Common myeloid progenitor, CD34-positive (primary cell): ENCODE measurements around the gene PEF1.

Experiments
- CTCF ChIA-PET: fragments of 350-600 bp; sonication (Branson Sonifier 250); formaldehyde crosslinking; loops from one replicate; lab custom pipeline; 2021; ENCODE audit warnings: antibody characterized with exemption; lab: Charles Lee
- POLR2A ChIA-PET: fragments of 350-600 bp; sonication (Branson Sonifier 250); formaldehyde crosslinking; loops from one replicate; lab custom pipeline; 2021; ENCODE audit warnings: antibody characterized with exemption; lab: Charles Lee
- DNase-seq, 3 donors: peaks; one replicate each; pipeline versions ENCODE4 v3.0.0 to v3.0.0-alpha.2; 2013
- H3K27ac ChIP-seq, 2 experiments: 1 replicate in 1 of 2; 2 replicates in 1 of 2; pipeline ENCODE4 v1.7.0; 2013; ENCODE audit warnings: inconsistent platforms in 2 of 2, low read length in 2 of 2, mild to moderate bottlenecking in 2 of 2, low read depth in 1 of 2, moderate library complexity in 1 of 2; ENCODE audit not compliant: severe bottlenecking in 2 of 2, insufficient read depth in 1 of 2, poor library complexity in 1 of 2
- H3K27me3 ChIP-seq, 5 experiments: replicated peaks in 2 of 5; 1 replicate in 3 of 5; 2 replicates in 2 of 5; pipeline versions ENCODE4 v1.6.1 to v1.7.0; 2013; ENCODE audit warnings: low read length in 4 of 5, mild to moderate bottlenecking in 2 of 5, moderate library complexity in 2 of 5, inconsistent platforms in 1 of 5; ENCODE audit not compliant: insufficient read depth in 5 of 5, control insufficient read depth in 4 of 5
- H3K36me3 ChIP-seq, 4 experiments: 1 replicate in 2 of 4; 2 replicates in 2 of 4; pipeline versions ENCODE4 v1.6.1 to v1.7.0; 2013; ENCODE audit warnings: low read length in 3 of 4, control low read depth in 1 of 4, mild to moderate bottlenecking in 1 of 4; ENCODE audit not compliant: control insufficient read depth in 4 of 4, insufficient read depth in 4 of 4
- H3K4me1 ChIP-seq, 4 experiments: 1 replicate in 3 of 4; 2 replicates in 1 of 4; pipeline versions ENCODE4 v1.6.1 to v1.7.1; 2013; ENCODE audit warnings: low read length in 3 of 4, mild to moderate bottlenecking in 3 of 4, control low read depth in 1 of 4, inconsistent platforms in 1 of 4, moderate library complexity in 1 of 4; ENCODE audit not compliant: control insufficient read depth in 4 of 4, insufficient read depth in 4 of 4; ENCODE audit errors: control extremely low read depth in 1 of 4
- H3K4me3 ChIP-seq, 7 experiments: 1 replicate in 4 of 7; 2 replicates in 3 of 7; pipeline versions ENCODE4 v1.5.1 to v1.7.0; 2013; ENCODE audit warnings: mild to moderate bottlenecking in 7 of 7, low read length in 6 of 7, moderate library complexity in 6 of 7, inconsistent platforms in 2 of 7, low read depth in 2 of 7, control low read depth in 1 of 7; ENCODE audit not compliant: insufficient read depth in 4 of 7, control insufficient read depth in 1 of 7; ENCODE audit errors: extremely low read depth in 1 of 7
- H3K9me3 ChIP-seq, 5 experiments: 1 replicate in 4 of 5; 2 replicates in 1 of 5; pipeline versions ENCODE4 v1.6.1 to v1.7.1; 2013; ENCODE audit warnings: low read length in 4 of 5, mild to moderate bottlenecking in 2 of 5, inconsistent platforms in 1 of 5, low read depth in 1 of 5, moderate library complexity in 1 of 5; ENCODE audit not compliant: control insufficient read depth in 4 of 5, insufficient read depth in 2 of 5; ENCODE audit errors: control extremely low read depth in 1 of 5
- WGBS: methylation state at CpG from one replicate; pipeline ENCODE4 v1.1.5; 2013; ENCODE audit not compliant: insufficient coverage; 5-methylcytosine and 5-hydroxymethylcytosine counted together

Gene PEF1

GRCh38 chr1:31672986-31673385, 28.3 kb upstream of the PEF1 start:
- no peak for DNase-seq
- no peak overlapping the region for H3K27ac ChIP-seq
- H3K27me3 ChIP-seq = peaks cover 0 to 5% (median 0%) of the 10 kb centered on the region in 5 experiments
- H3K36me3 ChIP-seq = no peaks in the 10 kb centered on the region
- POLR2A ChIA-PET = no interaction called here
- 97% methylated on average over 10 of the region's 13 CpGs for WGBS
- no peak overlapping the region for H3K4me3 ChIP-seq
- H3K9me3 ChIP-seq = no peaks in the 10 kb centered on the region
- CTCF ChIA-PET = interaction anchor here (0.8 to 3.9 kb wide), 5 partner anchors 10 to 116 kb away, joined by 3 to 16 read pairs (median 3); no protein-coding TSS in a partner anchor
- peaks cover 0 to 18% (median 13%) of the 10 kb centered on the region in 4 experiments for H3K4me1 ChIP-seq

GRCh38 chr1:31671561-31672201, 27.0 kb upstream of the PEF1 start:
- ChIA-PET POLR2A (interaction anchor here (0.6 kb wide), 1 partner anchor 111 kb away, joined by 3 read pairs; no protein-coding TSS in a partner anchor), CTCF (interaction anchor here (0.9 to 4.9 kb wide), 7 partner anchors 9 to 117 kb away, joined by 3 to 28 read pairs (median 5); partner anchors contain the start of gene COL16A1)
- H3K4me3 ChIP-seq = no peak overlapping the region
- H3K27ac ChIP-seq = no peak overlapping the region
- no peak for DNase-seq
- H3K36me3 ChIP-seq = no peaks in the 10 kb centered on the region
- H3K27me3 ChIP-seq = peaks cover 0 to 3% (median 0%) of the 10 kb centered on the region in 5 experiments
- H3K9me3 ChIP-seq = no peaks in the 10 kb centered on the region
- 97% methylated on average over 6 of the region's 8 CpGs for WGBS
- H3K4me1 ChIP-seq = peaks cover 0 to 18% (median 13%) of the 10 kb centered on the region in 4 experiments

GRCh38 chr1:31671147-31671546, 26.5 kb upstream of the PEF1 start:
- DNase-seq = no peak
- Histone ChIP-seq H3K27ac (no peak overlapping the region), H3K4me3 (no peak overlapping the region), H3K27me3 (peaks cover 0 to 3% (median 0%) of the 10 kb centered on the region in 5 experiments), H3K4me1 (peaks cover 0 to 18% (median 13%) of the 10 kb centered on the region in 4 experiments), H3K36me3 (no peaks in the 10 kb centered on the region), H3K9me3 (no peaks in the 10 kb centered on the region)
- CTCF ChIA-PET = interaction anchor here (0.7 to 4.9 kb wide), 10 partner anchors 8 to 131 kb away, joined by 3 to 28 read pairs (median 5); partner anchors contain the start of gene COL16A1
- POLR2A ChIA-PET = interaction anchor here (0.6 kb wide), 1 partner anchor 112 kb away, joined by 3 read pairs; no protein-coding TSS in a partner anchor
- 93% methylated on average over 8 of the region's 11 CpGs for WGBS

- no peaks in the 10 kb centered on the region for H3K36me3 ChIP-seq
- POLR2A ChIA-PET = interaction anchor here (1.1 to 1.3 kb wide), 2 partner anchors 26 to 118 kb away, joined by 3 to 4 read pairs; partner anchors contain the start of gene PEF1
Measured at GRCh38 chr1:31670593-31670964, 25.9 kb upstream of the PEF1 start.

GRCh38 chr1:31669786-31670592, 25.3 kb upstream of the PEF1 start:
- Histone ChIP-seq H3K27ac (no peak overlapping the region), H3K9me3 (no peaks in the 10 kb centered on the region), H3K4me1 (peaks cover 0 to 18% (median 13%) of the 10 kb centered on the region in 4 experiments), H3K36me3 (no peaks in the 10 kb centered on the region), H3K27me3 (peaks cover 0 to 3% (median 0%) of the 10 kb centered on the region in 5 experiments), H3K4me3 (peak overlapping the region in 5 of 7 experiments; percentile 13 to 59 (median 50))
- DNase-seq = peak; percentile 83 to 92 (median 92)
- ChIA-PET CTCF (interaction anchor here (0.7 to 4.9 kb wide), 15 partner anchors 9 to 132 kb away, joined by 3 to 28 read pairs (median 5); partner anchors contain the start of gene COL16A1), POLR2A (interaction anchor here (0.6 to 1.3 kb wide), 4 partner anchors 25 to 253 kb away, joined by 3 to 4 read pairs (median 4); partner anchors contain the start of gene PEF1)
- WGBS = 4% methylated on average over 30 of the region's 30 CpGs

More at GRCh38 chr1:31670593-31670964, 25.9 kb upstream of the PEF1 start:
- H3K27ac ChIP-seq = no peak overlapping the region
- peaks cover 0 to 3% (median 0%) of the 10 kb centered on the region in 5 experiments for H3K27me3 ChIP-seq
- peak overlapping the region in 5 of 7 experiments; percentile 13 to 59 (median 40) for H3K4me3 ChIP-seq
- 94% methylated on average over 5 of the region's 6 CpGs for WGBS
- DNase-seq = no peak
- no peaks in the 10 kb centered on the region for H3K9me3 ChIP-seq
- CTCF ChIA-PET = interaction anchor here (0.7 to 4.9 kb wide), 16 partner anchors 8 to 132 kb away, joined by 3 to 28 read pairs (median 5); partner anchors contain the start of gene COL16A1
- H3K4me1 ChIP-seq = peaks cover 0 to 18% (median 13%) of the 10 kb centered on the region in 4 experiments

- no peaks in the 10 kb centered on the region for H3K36me3 ChIP-seq
- H3K4me3 ChIP-seq = peak overlapping the region in 1 of 7 experiments; percentile 59
- DNase-seq = no peak
- H3K4me1 ChIP-seq = peaks cover 0 to 18% (median 13%) of the 10 kb centered on the region in 4 experiments
- WGBS = 52% methylated on average over 5 of the region's 7 CpGs
- H3K27me3 ChIP-seq = peaks cover 0 to 3% (median 0%) of the 10 kb centered on the region in 5 experiments
- no peaks in the 10 kb centered on the region for H3K9me3 ChIP-seq
- ChIA-PET CTCF (interaction anchor here (1.0 to 4.9 kb wide), 9 partner anchors 11 to 122 kb away, joined by 4 to 28 read pairs (median 8); partner anchors contain the start of gene COL16A1), POLR2A (interaction anchor here (1.1 to 1.3 kb wide), 2 partner anchors 24 to 119 kb away, joined by 3 to 4 read pairs; partner anchors contain the start of gene PEF1)
- H3K27ac ChIP-seq = no peak overlapping the region
Measured at GRCh38 chr1:31669433-31669785, 24.7 kb upstream of the PEF1 start.
